ENCODE measurements around the gene PKNOX1.
"Not testable (repeated sequence)": the region's sequence is repeated elsewhere in the genome, so short reads cannot be mapped to it uniquely, and the experiment has no call there.

Gene PKNOX1

GRCh38 chr21:42973991-42974831 is at the start of gene PKNOX1:
PKNOX1 (plus strand) TSS chr21:42974562; CDS start chr21:43004382, 29,820 bp downstream.
- peak; percentile 88 for DNase-seq

- DNase-seq = no peak
Measured at GRCh38 chr21:42925114-42925926, 49.0 kb upstream of the PKNOX1 start, which contains the start of gene ERVH48-1. ERVH48-1 (minus strand) TSS chr21:42925630; CDS start chr21:42919006, 6,624 bp downstream.

- not testable (repeated sequence) for DNase-seq
Measured at GRCh38 chr21:42927474-42928200, 46.7 kb upstream of the PKNOX1 start.

- no peak for DNase-seq
Measured at GRCh38 chr21:42929969-42930368, 44.4 kb upstream of the PKNOX1 start.

- no peak for DNase-seq
Measured at GRCh38 chr21:42931560-42932235, 42.7 kb upstream of the PKNOX1 start.

- DNase-seq = not testable (repeated sequence)
Measured at GRCh38 chr21:42932378-42933136, 41.8 kb upstream of the PKNOX1 start.

GRCh38 chr21:42933137-42933970 is 41.0 kb upstream of the PKNOX1 start:
- not testable (repeated sequence) for DNase-seq

GRCh38 chr21:42933973-42934372 is 40.4 kb upstream of the PKNOX1 start:
- not testable (repeated sequence) for DNase-seq

GRCh38 chr21:42936360-42936759 is 38.0 kb upstream of the PKNOX1 start:
- DNase-seq = not testable (repeated sequence)

- DNase-seq = not testable (repeated sequence)
Measured at GRCh38 chr21:42937034-42937940, 37.1 kb upstream of the PKNOX1 start.

GRCh38 chr21:42937960-42938605 is 36.3 kb upstream of the PKNOX1 start:
- no peak for DNase-seq

- DNase-seq = not testable (repeated sequence)
Measured at GRCh38 chr21:42938606-42938995, 35.8 kb upstream of the PKNOX1 start.

- DNase-seq = no peak
Measured at GRCh38 chr21:42939582-42940413, 34.6 kb upstream of the PKNOX1 start.

- DNase-seq = no peak
Measured at GRCh38 chr21:42941696-42942085, 32.7 kb upstream of the PKNOX1 start.

GRCh38 chr21:42942244-42942643 is 32.1 kb upstream of the PKNOX1 start:
- DNase-seq = peak; percentile 9

GRCh38 chr21:42949094-42949755 is 25.1 kb upstream of the PKNOX1 start:
- not testable (repeated sequence) for DNase-seq

- not testable (repeated sequence) for DNase-seq
Measured at GRCh38 chr21:42951193-42951592, 23.2 kb upstream of the PKNOX1 start.
